ENCODE results near the gene SERPINC1. TPM values are rescaled to one million over a fixed set of nuclear protein-coding genes. Genes with fewer than 3 reads are reported as not detected.

SERPINC1 gene
- total and polyA plus RNA-seq, 2 of the 8 experiments (the other 6 are each of a cell fraction or from before 2014, with no cell fraction given) = 0.08 TPM; not detected in 1

DNA sequence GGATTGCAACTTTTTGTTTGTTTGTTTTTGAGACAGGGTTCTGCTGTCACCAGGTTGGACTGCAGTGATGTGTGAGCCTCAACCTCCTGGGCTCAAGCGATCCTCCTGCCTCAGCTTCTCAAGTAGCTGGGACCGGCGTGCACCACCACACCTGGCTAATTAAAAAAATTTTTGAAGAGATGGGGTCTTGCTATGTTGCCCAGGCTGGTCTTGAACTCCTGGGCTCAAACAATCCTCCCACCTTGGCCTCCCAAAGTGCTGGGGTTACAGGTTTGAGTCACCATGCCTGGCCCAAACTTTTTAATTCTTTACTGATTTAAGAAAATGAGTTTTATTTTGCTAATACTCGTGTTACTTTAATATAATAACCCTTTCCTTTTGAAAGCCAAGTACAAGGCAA, 31.5 kb upstream of the SERPINC1 start:
- H2BK5ac ChIP-seq (ENCODE audit: low read depth, low read length) = no peak overlapping the region
- no peak overlapping the region for H4K5ac ChIP-seq (ENCODE audit: insufficient read length, low read depth, low read length)
- H3K14ac ChIP-seq (ENCODE audit: insufficient read length) = no peak overlapping the region
- no peak overlapping the region for H2BK20ac ChIP-seq (ENCODE audit: low read length)
- no peak overlapping the region for H2AFZ ChIP-seq (ENCODE audit: low read length)
- ChIA-PET CTCF (ENCODE audit: partially characterized antibody) (no interaction called here), POLR2A (ENCODE audit: partially characterized antibody) (no interaction called here)
- H3K4me1 ChIP-seq (replicated peaks in 1 of 4; ENCODE audit: control insufficient read depth in 3 of 4, insufficient read depth in 4 of 4, low read length in 3 of 4) = no peaks in the 10 kb centered on the region
- H4K8ac ChIP-seq (ENCODE audit: extremely low read depth, insufficient read depth, low read length) = no peak overlapping the region
- H3K27ac ChIP-seq (ENCODE audit: low read depth, low read length) = no peak overlapping the region
- H4K20me1 ChIP-seq (replicated peaks in 1 of 2; ENCODE audit: control insufficient read depth in 1 of 2, insufficient read depth in 2 of 2, low read length in 2 of 2) = no peaks in the 10 kb centered on the region
- H3K79me2 ChIP-seq (ENCODE audit: control insufficient read depth in 1 of 2, insufficient read depth in 2 of 2, low read length in 2 of 2) = no peaks in the 10 kb centered on the region
- no peaks in the 10 kb centered on the region for H3K27me3 ChIP-seq (replicated peaks in 1 of 4; ENCODE audit: control insufficient read depth in 3 of 4, extremely low read depth in 1 of 4, insufficient read depth in 3 of 4, low read length in 3 of 4)
- no peak overlapping the region for H3K4ac ChIP-seq (replicated peaks; ENCODE audit: insufficient read length, low read depth, low read length)
- H3K4me2 ChIP-seq (ENCODE audit: insufficient read depth in 1 of 2, low read depth in 2 of 2, low read length in 2 of 2) = no peak overlapping the region
- H3K4me3 ChIP-seq (ENCODE audit: extremely low read depth in 1 of 4, insufficient read depth in 2 of 4, low read depth in 3 of 4, low read length in 4 of 4) = no peak overlapping the region
- H3K23ac ChIP-seq (ENCODE audit: insufficient read length) = no peak overlapping the region
- H2AK5ac ChIP-seq (ENCODE audit: low read depth, low read length) = no peak overlapping the region
- no peak overlapping the region for H4K91ac ChIP-seq (replicated peaks; ENCODE audit: insufficient read length, low read length)
- no peaks in the 10 kb centered on the region for H3K9me3 ChIP-seq (ENCODE audit: insufficient read depth in 2 of 2, low read depth in 1 of 2, low read length in 1 of 2)
- no peak overlapping the region for H3K18ac ChIP-seq (ENCODE audit: extremely low read depth, low read length)
- peaks cover 9 to 76% (median 37%) of the 10 kb centered on the region in 4 experiments for H3K36me3 ChIP-seq (ENCODE audit: control insufficient read depth in 2 of 4, insufficient read depth in 4 of 4, low read length in 3 of 4)
- no peak overlapping the region for H2BK15ac ChIP-seq (ENCODE audit: low read length)
- no peaks in the 10 kb centered on the region for H3K23me2 ChIP-seq (ENCODE audit: low read depth, low read length)
- H3K79me1 ChIP-seq (ENCODE audit: low read depth, low read length) = no peaks in the 10 kb centered on the region
- DNase-seq (ENCODE audit: low read depth in 1 of 2, low spot score in 2 of 2) (no peak), FAIRE-seq (no peak)
- H2BK120ac ChIP-seq (replicated peaks; ENCODE audit: low read depth, low read length) = no peak overlapping the region
- no peak overlapping the region for H3K56ac ChIP-seq (replicated peaks; ENCODE audit: insufficient read length, low read depth, low read length)
- WGBS, 2 experiments (ENCODE audit: extremely low coverage in 1 of 2, insufficient coverage in 1 of 2, insufficient read length in 1 of 2, insufficient replicate concordance in 2 of 2, low coverage in 1 of 2, low lambda C conversion rate in 2 of 2, missing lambda C conversion rate in 1 of 2) = 98% methylated on average over 4 of the region's 4 CpGs; no CpG with 5 or more reads in 1 of the 2 experiments
- H2BK12ac ChIP-seq (ENCODE audit: low read depth, low read length) = no peak overlapping the region
- H3K9ac ChIP-seq (replicated peaks in 1 of 4; ENCODE audit: extremely low read depth in 1 of 4, low read depth in 3 of 4, low read length in 3 of 4) = no peak overlapping the region
- TF ChIP-seq SP2 (IDR thresholded peaks at IDR 0.05; ENCODE audit: low read length) (no peak), SP4 (IDR thresholded peaks at IDR 0.05; ENCODE audit: low read length) (no peak), RNF2 (IDR thresholded peaks at IDR 0.05; ENCODE audit: borderline replicate concordance, low read depth, low read length, missing control alignments, poor library complexity, severe bottlenecking) (no peak), SP1 (IDR thresholded peaks at IDR 0.05; ENCODE audit: low read depth, low read length) (no peak), BRCA1 (IDR thresholded peaks at IDR 0.05; ENCODE audit: low read depth, low read length) (no peak), RBBP5 (IDR thresholded peaks at IDR 0.05; ENCODE audit: borderline replicate concordance, low read depth, low read length) (no peak), SAP30 (IDR thresholded peaks at IDR 0.05; ENCODE audit: insufficient read depth, insufficient replicate concordance, low read length) (no peak), TEAD4 (IDR thresholded peaks at IDR 0.05; ENCODE audit: low read depth, low read length) (no peak), NANOG (IDR thresholded peaks at IDR 0.05; ENCODE audit: insufficient read depth, low read depth, low read length, poor library complexity, severe bottlenecking) (no peak), EZH2 (IDR thresholded peaks at IDR 0.05; ENCODE audit: low read depth, low read length, severe bottlenecking) (no peak), TCF12 (IDR thresholded peaks at IDR 0.05; ENCODE audit: low read depth, low read length) (no peak), BCL11A (IDR thresholded peaks at IDR 0.05; ENCODE audit: low read depth in 2 of 2, low read length in 2 of 2) (no peak), TAF1 (IDR thresholded peaks at IDR 0.05; ENCODE audit: low read depth, low read length) (no peak), RFX5 (IDR thresholded peaks at IDR 0.05; ENCODE audit: borderline replicate concordance, low read depth, low read length) (no peak), HDAC6 (IDR thresholded peaks at IDR 0.05; ENCODE audit: low read depth, low read length) (no peak), EGR1 (IDR thresholded peaks at IDR 0.05; ENCODE audit: borderline replicate concordance, low read depth, low read length) (no peak)

All from H1 (cell line).